22Rv1 (cell line): Measurements from ENCODE around the gene MALRD1.

Experiments
- H3K27ac ChIP-seq: fragments of 450-650 bp; 2 replicates; pipeline ENCODE4 v1.5.1; 2017
- CTCF ChIP-seq: fragments of 450-650 bp; IDR thresholded peaks from 2 replicates; pipeline ENCODE4 v1.5.1; 2017; ENCODE audit warnings: mild to moderate bottlenecking
- ZFX ChIP-seq: fragments of 450-650 bp; IDR thresholded peaks from 2 replicates; pipeline ENCODE4 v1.6.1; 2017; ENCODE audit warnings: antibody characterized with exemption, borderline replicate concordance

Gene MALRD1

DNA sequence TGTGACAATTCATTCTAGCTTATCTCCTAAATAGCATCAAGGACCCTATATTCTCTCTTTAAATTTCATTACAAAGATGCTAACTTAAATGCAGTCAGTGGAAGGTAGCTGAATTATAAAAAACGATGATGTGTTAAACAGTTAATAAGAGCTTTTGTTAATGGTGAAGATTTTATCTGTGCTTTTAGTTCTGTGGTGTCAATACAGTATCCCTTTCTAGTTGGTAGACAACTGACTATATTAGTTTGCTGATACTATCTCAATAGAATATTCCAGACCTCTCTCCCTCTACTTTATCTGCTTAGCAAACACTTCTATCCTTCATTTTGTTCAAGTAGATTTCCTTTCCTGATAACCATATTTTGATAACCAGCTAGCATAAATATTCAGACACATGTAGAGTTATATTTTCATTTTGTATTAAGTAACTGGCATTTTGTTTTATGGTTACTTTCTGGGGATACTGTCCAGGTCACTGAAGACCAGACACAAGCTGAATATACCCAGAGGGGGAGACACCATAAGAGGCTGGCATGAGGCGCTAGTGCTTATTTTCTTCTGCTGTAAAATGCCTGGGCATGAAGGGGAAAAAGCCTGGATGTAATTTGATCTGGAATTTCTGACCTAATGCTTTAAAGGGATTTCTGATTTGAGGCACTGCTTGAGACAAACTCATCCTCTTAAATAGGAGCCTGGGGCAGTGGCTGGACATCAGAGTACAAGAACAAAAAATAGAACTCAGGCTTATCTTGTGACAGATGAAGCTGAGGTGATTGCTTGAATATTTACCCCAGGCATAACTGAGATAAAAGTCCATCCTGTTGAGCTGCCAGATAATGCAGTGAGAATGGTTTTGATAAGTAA is 197.5 kb downstream of the MALRD1 start:
- no peak for TF ChIP-seq CTCF
- no peak for TF ChIP-seq ZFX
- H3K27ac ChIP-seq = peak overlapping the region; percentile 57

GRCh38 chr10:19247843-19248242 is 199.2 kb downstream of the MALRD1 start:
- TF ChIP-seq ZFX (no peak), CTCF (no peak)
- no peak overlapping the region for H3K27ac ChIP-seq

GRCh38 chr10:19250546-19250945 is 201.9 kb downstream of the MALRD1 start:
- TF ChIP-seq ZFX = no peak
- no peak for TF ChIP-seq CTCF
- H3K27ac ChIP-seq = no peak overlapping the region

DNA sequence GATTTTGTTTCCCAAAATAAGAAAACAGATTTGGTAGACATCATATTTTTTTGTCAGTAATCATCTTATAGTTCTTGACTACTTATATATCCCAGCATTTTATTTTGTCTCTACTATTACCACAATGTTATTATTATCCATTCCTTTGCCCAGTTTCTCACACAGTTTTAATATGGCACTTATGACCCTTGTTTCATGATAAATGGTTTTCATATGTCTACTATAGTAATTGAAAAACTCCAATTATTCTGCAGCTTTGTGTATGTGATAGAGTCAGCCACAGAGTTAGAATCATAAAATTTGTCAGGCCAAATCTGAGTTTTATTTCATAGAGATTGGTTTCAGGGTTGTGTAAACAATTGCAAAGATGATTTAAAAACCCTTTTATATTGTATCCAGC is 203.9 kb downstream of the MALRD1 start:
- H3K27ac ChIP-seq = no peak overlapping the region
- TF ChIP-seq CTCF = no peak
- TF ChIP-seq ZFX = no peak

DNA sequence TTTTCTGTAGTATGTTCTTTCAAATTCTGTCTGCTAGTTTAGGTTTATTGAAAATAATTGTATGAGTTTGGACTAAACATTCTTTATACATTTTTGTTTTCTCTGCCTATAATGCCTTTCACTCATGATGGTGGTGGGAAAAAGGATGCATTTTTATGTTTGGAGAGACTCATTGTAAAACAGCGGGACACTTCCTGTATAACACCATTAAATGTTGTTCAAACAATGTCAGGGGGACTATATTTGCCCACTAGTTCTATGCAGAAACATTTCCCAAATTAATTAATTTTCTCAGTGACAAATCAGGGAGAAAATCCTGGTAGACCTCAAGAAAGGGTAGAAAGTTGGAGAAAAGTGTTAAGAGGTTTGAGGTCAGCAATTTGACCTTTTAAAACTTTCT is 207.7 kb downstream of the MALRD1 start:
- H3K27ac ChIP-seq = no peak overlapping the region
- TF ChIP-seq CTCF = no peak
- no peak for TF ChIP-seq ZFX

DNA sequence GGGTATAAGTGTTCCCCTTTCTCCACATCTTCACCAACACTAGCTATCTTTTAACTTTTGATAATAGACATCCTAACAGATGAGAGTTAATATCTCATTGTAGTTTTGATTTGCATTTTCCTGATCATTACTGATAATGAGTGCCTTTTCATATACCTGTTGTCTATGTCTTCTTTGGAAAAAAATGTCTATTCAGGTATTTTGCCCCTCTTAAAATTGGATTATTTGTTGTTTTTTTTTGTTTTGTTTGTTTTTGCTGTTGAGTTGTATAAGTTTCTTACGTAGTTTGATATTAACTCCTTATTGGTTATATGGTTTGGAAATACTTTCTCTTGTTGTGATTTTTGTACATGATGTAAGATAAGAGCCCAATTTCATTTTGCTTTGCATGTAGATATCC is 214.7 kb downstream of the MALRD1 start:
- no peak for TF ChIP-seq CTCF
- no peak for TF ChIP-seq ZFX
- H3K27ac ChIP-seq = no peak overlapping the region

DNA sequence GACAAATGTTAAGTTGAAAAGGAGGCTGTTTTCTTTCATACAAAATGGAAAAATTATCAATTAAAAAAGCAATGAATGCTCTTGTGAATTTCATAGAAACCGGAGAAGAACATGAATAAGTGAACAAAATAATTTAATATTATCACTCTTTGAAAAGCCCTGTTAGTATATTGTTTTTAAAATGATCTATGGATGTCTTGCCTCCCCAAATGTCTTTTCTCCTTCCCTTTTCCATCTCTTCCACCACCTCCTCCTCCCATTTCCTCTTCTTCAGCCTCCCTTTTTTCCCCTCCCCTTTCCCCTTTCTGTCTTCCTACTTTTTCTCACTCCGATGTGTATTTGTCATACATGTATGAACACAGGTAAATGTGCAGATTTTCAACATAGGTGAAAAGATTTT is 234.7 kb downstream of the MALRD1 start:
- TF ChIP-seq ZFX (no peak), CTCF (no peak)
- no peak overlapping the region for H3K27ac ChIP-seq
